KOPT-K1 (cell line): ENCODE measurements around the gene PLEKHN1.

Experiments
- H3K27ac ChIP-seq: fragments of 200-600 bp; sonication (generic); 2 replicates; pipeline ENCODE4 v1.5.1; 2016; ENCODE audit warnings: antibody characterized with exemption, mild to moderate bottlenecking, low read depth, low read length; ENCODE audit not compliant: poor library complexity, severe bottlenecking
- H3K36me3 ChIP-seq: fragments of 200-600 bp; sonication (generic); 2 replicates; pipeline ENCODE4 v1.5.1; 2017; ENCODE audit warnings: antibody characterized with exemption, mild to moderate bottlenecking, low read length, moderate library complexity; ENCODE audit not compliant: insufficient read depth
- H3K9me3 ChIP-seq: fragments of 200-600 bp; sonication (generic); 2 replicates; pipeline ENCODE4 v1.5.1; 2017; ENCODE audit warnings: antibody characterized with exemption, low read length, mild to moderate bottlenecking; ENCODE audit not compliant: insufficient read depth, poor library complexity, severe bottlenecking

PLEKHN1 gene

DNA sequence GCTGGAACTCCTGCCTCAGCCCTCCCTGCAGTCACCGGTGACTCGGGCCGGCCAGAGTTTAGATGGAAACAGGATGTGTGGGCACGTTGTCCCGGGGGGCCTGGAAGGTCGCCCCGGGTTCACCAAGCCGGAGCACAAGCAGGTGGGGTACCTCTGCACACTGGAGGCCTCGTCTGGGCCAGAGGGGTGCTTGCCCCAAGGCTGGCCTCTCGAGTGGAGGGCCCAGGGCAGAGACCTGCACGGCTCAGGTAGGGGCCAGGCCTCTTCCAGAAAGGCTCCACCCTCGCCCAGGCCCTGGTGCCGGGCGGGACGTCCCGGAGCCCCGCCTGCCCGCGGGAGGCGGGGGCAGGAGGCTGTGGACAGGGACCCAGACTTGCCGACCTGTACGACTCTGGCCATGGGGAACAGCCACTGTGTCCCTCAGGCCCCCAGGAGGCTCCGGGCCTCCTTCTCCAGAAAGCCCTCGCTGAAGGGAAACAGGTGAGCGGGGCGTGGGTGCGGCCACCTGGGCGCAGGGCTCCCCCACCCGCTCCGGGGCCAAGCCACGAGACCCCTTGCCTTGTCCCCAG is at the start of gene PLEKHN1:
Gene PLEKHN1, plus strand, starts transcription at position 348 of the 569 bp plus-strand sequence. Its CDS starts 50 bp downstream, at position 398.
- no peaks in the 10 kb centered on the region for H3K36me3 ChIP-seq
- no peaks in the 10 kb centered on the region for H3K9me3 ChIP-seq
- no peak within 1 kb of the TSS for H3K27ac ChIP-seq

GRCh38 chr1:917076-917459 is 49.2 kb upstream of the PLEKHN1 start:
- Histone ChIP-seq H3K27ac (no peak overlapping the region), H3K9me3 (no peaks in the 10 kb centered on the region), H3K36me3 (no peaks in the 10 kb centered on the region)

DNA sequence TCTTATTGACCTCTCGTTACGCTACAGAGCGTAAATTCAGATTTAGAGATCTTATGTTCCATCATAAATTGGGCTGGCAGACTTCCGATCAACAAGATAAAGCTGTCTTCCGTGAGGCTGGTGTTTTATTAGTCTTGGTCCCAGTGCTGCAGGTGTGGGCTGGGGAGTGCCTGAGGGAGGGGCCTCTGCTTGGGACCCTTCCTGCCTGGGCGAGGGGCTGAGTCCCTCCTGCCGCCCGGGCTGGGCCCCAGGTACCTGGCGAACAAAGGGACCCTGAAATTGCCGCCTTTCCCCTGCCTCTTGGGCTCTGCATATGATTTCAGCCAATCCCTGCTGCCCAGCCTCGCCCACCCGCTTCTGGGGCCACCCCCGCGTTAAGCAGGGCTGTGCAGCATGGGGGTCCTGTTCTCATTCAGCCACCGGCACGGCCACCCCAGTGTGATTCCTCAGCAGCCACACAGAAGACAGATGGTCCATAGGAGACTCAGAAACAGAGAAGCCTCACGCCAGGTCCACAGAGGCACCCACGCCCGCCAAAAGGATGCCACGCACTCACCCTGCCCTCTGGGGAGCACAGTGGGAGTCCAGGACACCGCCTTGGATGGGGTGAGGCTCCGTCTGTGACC is 48.7 kb upstream of the PLEKHN1 start:
- no peak overlapping the region for H3K27ac ChIP-seq
- no peaks in the 10 kb centered on the region for H3K9me3 ChIP-seq
- H3K36me3 ChIP-seq = no peaks in the 10 kb centered on the region

DNA sequence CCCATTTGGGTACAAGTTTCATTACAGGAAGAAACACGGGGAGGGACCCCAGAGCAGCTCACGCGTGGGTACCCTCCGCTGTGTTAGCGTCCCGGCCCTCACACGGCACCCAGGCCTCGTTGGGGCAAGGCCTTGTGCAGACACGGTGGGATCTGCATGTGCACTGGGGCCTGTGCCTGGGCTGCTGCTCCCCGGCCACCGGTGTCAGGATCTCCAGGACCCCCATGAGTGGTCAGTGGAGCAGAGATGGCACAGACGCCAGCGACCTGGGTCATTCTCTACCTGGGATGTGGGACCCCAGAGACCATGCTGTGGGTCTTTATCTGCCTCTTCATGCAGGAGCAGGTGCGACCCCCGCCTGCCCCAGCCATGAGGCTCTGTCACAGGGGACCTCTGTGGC is 47.9 kb upstream of the PLEKHN1 start:
- no peaks in the 10 kb centered on the region for H3K9me3 ChIP-seq
- H3K27ac ChIP-seq = no peak overlapping the region
- no peaks in the 10 kb centered on the region for H3K36me3 ChIP-seq

DNA sequence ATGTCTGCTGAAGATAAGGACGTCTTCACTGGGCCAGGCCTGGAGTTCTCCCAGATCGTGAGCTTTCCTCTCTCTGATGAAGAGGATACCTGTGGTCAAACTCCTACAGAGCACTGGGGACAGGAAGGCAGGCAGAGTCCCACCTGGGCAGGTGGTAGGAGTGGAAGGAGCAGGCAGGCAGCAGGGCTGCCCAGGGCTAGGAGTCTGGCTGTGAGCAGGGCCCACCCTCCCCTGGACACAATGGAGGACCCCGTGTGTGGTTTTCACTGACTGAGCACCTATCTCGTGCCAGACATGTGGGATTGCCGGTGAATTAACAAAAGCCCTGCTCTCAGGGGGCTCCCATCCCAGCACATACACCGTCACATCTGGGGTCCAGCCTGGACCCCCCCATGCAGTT is 47.4 kb upstream of the PLEKHN1 start:
- H3K27ac ChIP-seq = no peak overlapping the region
- no peaks in the 10 kb centered on the region for H3K9me3 ChIP-seq
- no peaks in the 10 kb centered on the region for H3K36me3 ChIP-seq

DNA sequence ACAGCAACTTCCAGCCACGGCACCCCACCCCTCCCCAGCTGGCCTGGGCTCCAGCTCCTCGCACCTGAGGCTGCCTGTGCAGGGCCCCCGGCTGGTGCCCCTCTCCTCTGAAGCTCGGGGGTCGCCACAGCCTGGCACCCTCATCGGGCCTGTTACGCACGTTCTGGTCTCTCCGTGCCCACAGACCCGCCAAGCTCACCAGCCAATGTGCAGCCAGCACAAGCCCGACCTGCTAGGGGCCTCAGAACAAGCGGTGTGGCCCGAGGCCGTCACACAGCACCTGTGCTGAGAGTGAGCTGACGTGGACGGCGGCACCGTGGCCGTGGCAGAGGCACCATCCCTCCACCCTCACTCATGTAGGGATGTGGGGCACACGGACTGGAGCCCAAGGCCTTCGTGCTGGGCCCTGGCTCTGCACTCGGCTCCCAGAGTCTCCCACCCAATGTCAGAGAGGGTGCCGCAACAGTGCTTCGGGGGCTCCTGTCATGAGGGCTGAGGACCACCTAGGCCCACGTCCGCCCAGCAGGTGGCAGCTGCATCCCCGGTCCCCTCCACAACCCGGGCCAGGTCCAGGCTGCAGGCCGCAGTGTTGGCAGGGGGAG is 46.9 kb upstream of the PLEKHN1 start:
- Histone ChIP-seq H3K36me3 (no peaks in the 10 kb centered on the region), H3K27ac (no peak overlapping the region), H3K9me3 (no peaks in the 10 kb centered on the region)

GRCh38 chr1:920010-920409 is 46.3 kb upstream of the PLEKHN1 start:
- Histone ChIP-seq H3K27ac (no peak overlapping the region), H3K36me3 (no peaks in the 10 kb centered on the region), H3K9me3 (no peaks in the 10 kb centered on the region)

GRCh38 chr1:920521-920920 is 45.8 kb upstream of the PLEKHN1 start:
- Histone ChIP-seq H3K36me3 (no peaks in the 10 kb centered on the region), H3K27ac (no peak overlapping the region), H3K9me3 (no peaks in the 10 kb centered on the region)

DNA sequence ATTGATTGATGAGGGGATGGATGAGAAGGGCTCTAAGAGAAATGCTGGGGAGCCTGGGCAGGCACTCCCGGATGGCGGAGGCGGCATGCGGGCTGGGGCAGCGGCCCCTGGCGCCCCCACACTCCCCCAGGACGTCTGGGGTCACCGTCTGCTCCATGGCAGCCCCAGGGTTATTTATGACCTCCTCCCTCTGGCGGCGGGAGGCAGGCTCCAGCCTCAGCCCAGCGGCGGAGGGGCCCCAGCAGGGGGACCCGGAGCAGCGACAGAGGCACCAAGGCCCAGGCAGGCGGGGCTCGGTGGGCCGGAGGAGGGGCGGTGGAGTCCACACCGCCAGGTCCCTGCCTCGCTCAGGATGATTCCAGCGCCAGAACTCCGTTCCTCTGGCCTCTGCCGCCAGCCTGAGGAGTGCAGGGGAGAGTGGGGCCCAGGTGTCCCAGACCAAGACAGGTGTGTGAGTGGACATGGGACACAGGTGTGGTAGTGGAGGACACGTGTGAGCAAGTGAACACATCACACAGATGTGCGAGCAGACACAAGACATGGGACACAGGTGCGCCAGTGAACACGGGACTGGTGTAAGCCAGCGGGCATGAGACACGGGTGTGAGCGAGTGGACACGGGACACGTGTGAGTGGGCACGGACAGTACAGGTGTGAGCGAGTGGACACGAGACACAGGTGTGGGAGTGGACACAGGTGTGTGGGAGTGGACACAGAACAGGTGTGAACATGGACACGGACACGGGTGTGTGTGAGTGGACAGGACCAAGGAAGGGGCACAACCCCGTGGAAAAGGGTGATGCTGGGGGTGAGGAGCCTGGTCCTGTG is 45.1 kb upstream of the PLEKHN1 start:
- no peaks in the 10 kb centered on the region for H3K9me3 ChIP-seq
- no peaks in the 10 kb centered on the region for H3K36me3 ChIP-seq
- H3K27ac ChIP-seq = no peak overlapping the region

DNA sequence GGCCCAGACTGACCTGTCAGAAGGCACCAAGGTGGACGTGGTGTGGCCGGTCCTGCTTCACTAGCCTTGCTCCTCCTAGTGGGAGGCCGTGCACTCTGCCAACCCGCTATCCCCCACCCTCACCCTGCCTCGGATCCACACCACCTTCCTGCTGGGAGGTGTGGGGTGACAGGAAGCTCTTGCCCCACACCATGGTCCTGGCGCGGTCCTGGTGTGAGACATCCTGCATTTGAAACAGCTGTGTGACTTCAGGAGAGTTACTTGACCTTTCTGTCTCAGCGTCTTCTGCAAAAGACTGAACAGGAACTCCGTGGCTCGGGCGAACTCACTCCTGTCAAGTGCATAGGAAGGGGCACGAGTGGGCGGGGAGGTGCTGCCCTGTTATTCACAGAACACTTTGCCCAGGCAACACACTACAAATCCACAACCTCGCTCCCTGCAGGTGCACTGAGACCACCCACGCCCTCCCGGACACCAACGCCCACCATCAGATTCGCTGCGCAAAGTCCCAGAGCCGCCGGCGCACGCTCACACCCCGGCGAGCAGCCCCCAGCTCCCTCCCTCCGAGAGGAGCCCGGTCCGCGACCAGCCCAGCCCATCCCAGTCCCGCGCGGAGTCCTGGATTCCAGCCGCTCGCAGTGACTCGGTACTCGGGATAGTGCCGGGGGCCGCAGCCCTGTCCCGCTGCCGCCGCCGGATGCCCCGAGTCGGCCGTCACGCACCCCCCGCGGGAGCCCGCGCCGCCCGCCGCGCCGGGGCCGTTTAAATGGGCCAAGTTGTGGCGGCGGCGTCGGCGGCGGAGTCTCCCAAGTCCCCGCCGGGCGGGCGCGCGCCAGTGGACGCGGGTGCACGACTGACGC is 42.9 kb upstream of the PLEKHN1 start, which contains the start of gene SAMD11:
Gene SAMD11, plus strand, starts transcription at position 793 of the 860 bp plus-strand sequence. CDS start 509 bp downstream, outside the sequence.
- Histone ChIP-seq H3K9me3 (no peaks in the 10 kb centered on the region), H3K27ac (no peak within 1 kb of the TSS), H3K36me3 (no peaks in the 10 kb centered on the region)

DNA sequence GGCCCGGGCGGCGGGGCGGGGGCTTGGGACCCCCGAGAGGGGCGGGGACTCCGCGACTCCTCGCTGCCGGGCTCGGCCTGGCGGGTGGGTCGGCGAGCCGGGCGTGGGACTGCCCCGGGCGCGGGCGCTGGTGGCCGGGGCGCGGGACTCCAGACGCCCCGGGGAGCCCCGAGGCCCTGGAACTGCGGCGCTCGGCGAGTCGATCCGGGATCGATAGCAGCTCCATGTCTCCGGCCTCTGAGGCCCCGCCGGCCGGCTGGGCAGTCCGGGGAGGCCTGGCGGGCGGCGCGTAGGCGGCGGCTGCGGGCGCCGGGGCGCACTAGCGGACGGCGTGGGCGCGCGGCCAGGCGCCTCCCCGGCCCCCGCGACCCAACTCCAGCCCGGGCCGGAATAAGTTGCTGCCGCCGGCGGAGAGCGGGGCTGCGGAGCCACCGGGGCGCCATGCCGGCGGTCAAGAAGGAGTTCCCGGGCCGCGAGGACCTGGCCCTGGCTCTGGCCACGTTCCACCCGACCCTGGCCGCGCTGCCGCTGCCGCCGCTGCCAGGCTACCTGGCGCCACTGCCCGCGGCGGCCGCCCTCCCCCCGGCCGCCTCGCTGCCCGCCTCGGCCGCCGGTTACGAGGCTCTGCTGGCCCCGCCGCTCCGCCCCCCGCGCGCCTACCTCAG is 42.2 kb upstream of the PLEKHN1 start:
- H3K27ac ChIP-seq = no peak overlapping the region
- H3K9me3 ChIP-seq = no peaks in the 10 kb centered on the region
- H3K36me3 ChIP-seq = no peaks in the 10 kb centered on the region

DNA sequence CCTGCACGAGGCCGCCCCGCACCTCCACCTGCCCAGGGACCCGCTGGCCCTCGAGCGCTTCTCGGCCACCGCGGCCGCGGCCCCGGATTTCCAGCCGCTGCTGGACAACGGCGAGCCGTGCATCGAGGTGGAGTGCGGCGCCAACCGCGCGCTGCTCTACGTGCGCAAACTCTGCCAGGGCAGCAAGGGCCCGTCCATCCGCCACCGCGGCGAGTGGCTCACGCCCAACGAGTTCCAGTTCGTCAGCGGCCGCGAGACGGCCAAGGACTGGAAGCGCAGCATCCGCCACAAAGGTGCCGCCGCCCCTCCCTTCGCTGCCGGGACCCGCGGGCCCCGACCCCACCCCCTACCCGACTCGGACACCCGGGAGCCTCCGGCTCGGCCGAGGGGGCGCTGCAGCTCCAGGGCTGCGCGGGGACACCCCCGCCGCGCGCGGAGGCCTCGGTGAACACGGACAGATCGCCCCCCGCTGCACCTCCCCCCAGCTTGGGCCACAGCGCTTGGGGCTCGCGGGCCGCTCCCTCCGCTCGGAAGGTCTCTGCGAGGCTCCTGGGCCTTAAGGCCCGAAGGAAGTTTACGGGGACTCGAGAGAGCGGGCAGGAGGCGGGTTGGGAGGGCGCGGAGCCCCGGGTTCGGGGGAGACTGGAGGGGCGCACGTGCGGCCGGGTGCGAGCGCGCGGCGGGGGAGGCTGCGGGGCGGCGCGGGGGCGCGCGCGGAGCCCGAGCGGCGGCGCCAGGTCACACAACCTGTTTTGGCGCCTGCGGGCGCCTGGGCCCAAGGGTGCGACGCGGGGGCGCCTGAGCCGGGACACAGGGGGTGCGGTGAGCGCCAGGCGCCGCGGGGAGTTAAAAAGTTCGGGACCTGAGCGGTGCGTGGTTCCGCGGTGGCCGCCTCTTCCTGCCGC is 41.4 kb upstream of the PLEKHN1 start:
- Histone ChIP-seq H3K27ac (no peak overlapping the region), H3K9me3 (no peaks in the 10 kb centered on the region), H3K36me3 (no peaks in the 10 kb centered on the region)

DNA sequence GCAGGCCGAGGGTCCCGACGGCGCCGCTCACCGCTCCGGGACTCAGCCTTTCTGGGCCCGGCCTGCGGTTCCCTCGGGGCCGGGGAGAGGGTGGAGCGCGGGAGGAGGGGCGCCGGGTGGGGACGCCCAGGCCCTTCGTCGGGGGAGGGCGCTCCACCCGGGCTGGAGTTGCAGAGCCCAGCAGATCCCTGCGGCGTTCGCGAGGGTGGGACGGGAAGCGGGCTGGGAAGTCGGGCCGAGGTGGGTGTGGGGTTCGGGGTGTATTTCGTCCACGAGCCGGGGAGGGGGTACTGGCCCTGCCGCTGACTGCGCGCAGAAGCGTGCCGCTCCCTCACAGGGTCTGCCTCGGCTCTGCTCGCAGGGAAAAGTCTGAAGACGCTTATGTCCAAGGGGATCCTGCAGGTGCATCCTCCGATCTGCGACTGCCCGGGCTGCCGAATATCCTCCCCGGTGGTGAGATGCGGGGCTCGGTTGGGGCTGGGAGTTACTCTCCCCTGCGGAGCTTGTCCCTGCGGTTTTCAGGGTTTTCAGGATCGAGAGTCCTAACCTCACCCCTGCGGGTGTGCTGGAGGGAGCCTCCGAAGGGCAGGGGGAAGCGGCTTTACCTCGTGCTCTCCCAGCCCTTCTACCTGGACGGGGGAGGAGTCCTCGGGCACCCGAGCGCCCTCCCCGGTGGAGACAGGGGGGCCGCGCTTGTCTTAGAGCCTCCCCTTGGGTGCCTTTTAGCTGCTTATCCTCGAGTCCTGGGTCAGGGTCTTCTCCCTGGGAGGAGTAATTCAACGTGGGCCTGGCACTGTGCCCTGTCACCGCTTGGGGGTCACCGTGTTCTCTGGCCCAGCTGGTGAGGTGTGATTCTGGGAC is 40.5 kb upstream of the PLEKHN1 start:
- Histone ChIP-seq H3K27ac (no peak overlapping the region), H3K9me3 (no peaks in the 10 kb centered on the region), H3K36me3 (no peaks in the 10 kb centered on the region)
